Cardiac fibroblast (primary cell): ENCODE measurements around the gene USP17L12.
"Not testable (repeated sequence)": the region's sequence is repeated elsewhere in the genome, so short reads cannot be mapped to it uniquely, and the experiment has no call there.

Source experiments
- DNase-seq, 2 donors: peaks; one replicate each; pipeline versions ENCODE4 v3.0.0 to v3.0.0-alpha.2; 2010; ENCODE audit warnings: low read depth in 2 of 2
- H3K4me3 ChIP-seq, 2 donors: replicated peaks in 1 of 2; 1 replicate in 1 of 2; 2 replicates in 1 of 2; pipeline ENCODE4 v1.5.1; 2011; ENCODE audit warnings: low read depth in 2 of 2, low read length in 2 of 2, mild to moderate bottlenecking in 2 of 2, moderate library complexity in 1 of 2

Gene USP17L12, protein sequence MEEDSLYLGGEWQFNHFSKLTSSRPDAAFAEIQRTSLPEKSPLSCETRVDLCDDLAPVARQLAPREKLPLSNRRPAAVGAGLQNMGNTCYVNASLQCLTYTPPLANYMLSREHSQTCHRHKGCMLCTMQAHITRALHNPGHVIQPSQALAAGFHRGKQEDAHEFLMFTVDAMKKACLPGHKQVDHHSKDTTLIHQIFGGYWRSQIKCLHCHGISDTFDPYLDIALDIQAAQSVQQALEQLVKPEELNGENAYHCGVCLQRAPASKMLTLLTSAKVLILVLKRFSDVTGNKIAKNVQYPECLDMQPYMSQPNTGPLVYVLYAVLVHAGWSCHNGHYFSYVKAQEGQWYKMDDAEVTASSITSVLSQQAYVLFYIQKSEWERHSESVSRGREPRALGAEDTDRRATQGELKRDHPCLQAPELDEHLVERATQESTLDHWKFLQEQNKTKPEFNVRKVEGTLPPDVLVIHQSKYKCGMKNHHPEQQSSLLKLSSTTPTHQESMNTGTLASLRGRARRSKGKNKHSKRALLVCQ

DNA sequence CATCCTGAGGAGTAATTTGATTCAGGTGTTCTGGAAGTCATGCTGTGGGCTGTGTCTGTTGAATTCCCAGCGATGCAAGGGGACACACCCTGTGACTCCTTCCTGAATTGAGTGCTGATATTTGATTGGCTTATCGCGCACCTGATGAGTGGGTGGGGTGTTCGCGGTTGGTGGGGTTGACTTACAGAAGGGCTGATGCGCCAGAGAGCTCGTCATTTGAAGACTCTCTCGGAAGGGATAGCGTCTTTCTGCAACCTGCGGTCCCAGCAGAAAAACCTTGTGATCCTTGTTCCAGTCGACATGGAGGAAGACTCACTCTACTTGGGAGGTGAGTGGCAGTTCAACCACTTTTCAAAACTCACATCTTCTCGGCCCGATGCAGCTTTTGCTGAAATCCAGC lies at the start of gene USP17L12:
Gene USP17L12, plus strand, starts transcription at position 301 of the 400 bp plus-strand sequence. Its CDS starts 0 bp downstream, at position 301.
- H3K4me3 ChIP-seq = not testable (repeated sequence)

DNA sequence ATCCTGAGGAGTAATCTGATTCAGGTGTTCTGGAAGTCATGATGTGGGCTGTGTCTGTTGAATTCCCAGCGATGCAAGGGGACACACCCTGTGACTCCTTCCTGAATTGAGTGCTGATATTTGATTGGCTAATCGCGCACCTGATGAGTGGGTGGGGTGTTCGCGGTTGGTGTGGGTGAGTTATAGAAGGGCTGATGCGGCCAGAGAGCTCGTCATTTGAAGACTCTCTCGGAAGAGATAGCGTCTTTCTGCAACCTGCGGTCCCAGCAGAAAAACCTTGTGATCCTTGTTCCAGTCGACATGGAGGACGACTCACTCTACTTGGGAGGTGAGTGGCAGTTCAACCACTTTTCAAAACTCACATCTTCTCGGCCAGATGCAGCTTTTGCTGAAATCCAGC lies 9.6 kb upstream of the USP17L12 start, which contains the start of gene USP17L10:
Gene USP17L10, plus strand, starts transcription at position 301 of the 400 bp plus-strand sequence. Its CDS starts 0 bp downstream, at position 301.
- H3K4me3 ChIP-seq, DNase-seq: not testable (repeated sequence)

More for the DNA sequence above, at the start of gene USP17L12:
- not testable (repeated sequence) for DNase-seq

DNA sequence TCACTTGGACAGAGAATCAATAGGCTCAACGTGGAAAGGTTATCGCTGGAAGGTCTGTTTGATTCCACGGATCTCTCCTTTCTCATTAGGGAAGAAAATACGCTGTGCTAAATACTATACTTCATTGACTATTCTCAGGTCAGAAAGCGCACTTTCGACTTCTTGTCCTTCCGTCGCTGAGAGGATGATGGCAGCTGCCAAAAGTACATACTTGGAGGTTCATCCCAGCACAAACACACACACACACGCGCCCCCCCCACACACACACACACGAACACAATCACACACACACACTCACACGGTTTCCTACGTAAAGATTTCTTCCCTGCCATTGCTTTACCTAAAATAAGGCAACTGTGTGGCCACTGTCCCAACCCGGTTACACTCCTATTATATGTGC lies 5.3 kb upstream of the USP17L12 start:
- DNase-seq, H3K4me3 ChIP-seq: not testable (repeated sequence)

DNA sequence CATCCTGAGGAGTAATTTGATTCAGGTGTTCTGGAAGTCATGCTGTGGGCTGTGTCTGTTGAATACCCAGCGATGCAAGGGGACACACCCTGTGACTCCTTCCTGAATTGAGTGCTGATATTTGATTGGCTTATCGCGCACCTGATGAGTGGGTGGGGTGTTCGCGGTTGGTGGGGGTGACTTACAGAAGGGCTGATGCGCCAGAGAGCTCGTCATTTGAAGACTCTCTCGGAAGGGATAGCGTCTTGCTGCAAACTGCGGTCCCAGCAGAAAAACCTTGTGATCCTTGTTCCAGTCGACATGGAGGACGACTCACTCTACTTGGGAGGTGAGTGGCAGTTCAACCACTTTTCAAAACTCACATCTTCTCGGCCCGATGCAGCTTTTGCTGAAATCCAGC lies 4.8 kb upstream of the USP17L12 start, which contains the start of gene USP17L11:
Gene USP17L11, plus strand, starts transcription at position 301 of the 400 bp plus-strand sequence. Its CDS starts 0 bp downstream, at position 301.
- not testable (repeated sequence) for DNase-seq, H3K4me3 ChIP-seq

DNA sequence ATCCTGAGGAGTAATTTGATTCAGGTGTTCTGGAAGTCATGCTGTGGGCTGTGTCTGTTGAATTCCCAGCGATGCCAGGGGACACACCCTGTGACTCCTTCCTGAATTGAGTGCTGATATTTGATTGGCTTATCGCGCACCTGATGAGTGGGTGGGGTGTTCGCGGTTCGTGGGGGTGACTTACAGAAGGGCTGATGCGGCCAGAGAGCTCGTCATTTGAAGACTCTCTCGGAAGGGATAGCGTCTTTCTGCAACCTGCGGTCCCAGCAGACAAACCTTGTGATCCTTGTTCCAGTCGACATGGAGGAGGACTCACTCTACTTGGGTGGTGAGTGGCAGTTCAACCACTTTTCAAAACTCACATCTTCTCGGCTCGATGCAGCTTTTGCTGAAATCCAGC lies 4.6 kb downstream of the USP17L12 start, which contains the start of gene USP17L13:
Gene USP17L13, plus strand, starts transcription at position 301 of the 400 bp plus-strand sequence. Its CDS starts 0 bp downstream, at position 301.
- DNase-seq, H3K4me3 ChIP-seq: not testable (repeated sequence)

DNA sequence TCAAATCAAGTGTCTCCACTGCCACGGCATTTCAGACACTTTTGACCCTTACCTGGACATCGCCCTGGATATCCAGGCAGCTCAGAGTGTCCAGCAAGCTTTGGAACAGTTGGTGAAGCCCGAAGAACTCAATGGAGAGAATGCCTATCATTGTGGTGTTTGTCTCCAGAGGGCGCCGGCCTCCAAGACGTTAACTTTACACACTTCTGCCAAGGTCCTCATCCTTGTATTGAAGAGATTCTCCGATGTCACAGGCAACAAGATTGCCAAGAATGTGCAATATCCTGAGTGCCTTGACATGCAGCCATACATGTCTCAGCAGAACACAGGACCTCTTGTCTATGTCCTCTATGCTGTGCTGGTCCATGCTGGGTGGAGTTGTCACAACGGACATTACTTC lies 10.3 kb downstream of the USP17L12 start:
- H3K4me3 ChIP-seq, DNase-seq: not testable (repeated sequence)

DNA sequence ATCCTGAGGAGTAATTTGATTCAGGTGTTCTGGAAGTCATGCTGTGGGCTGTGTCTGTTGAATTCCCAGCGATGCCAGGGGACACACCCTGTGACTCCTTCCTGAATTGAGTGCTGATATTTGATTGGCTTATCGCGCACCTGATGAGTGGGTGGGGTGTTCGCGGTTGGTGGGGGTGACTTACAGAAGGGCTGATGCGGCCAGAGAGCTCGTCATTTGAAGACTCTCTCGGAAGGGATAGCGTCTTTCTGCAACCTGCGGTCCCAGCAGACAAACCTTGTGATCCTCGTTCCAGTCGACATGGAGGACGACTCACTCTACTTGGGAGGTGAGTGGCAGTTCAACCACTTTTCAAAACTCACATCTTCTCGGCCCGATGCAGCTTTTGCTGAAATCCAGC lies 14.1 kb downstream of the USP17L12 start, which contains the start of gene USP17L15:
Gene USP17L15, plus strand, starts transcription at position 301 of the 400 bp plus-strand sequence. Its CDS starts 0 bp downstream, at position 301.
- DNase-seq, H3K4me3 ChIP-seq: not testable (repeated sequence)

DNA sequence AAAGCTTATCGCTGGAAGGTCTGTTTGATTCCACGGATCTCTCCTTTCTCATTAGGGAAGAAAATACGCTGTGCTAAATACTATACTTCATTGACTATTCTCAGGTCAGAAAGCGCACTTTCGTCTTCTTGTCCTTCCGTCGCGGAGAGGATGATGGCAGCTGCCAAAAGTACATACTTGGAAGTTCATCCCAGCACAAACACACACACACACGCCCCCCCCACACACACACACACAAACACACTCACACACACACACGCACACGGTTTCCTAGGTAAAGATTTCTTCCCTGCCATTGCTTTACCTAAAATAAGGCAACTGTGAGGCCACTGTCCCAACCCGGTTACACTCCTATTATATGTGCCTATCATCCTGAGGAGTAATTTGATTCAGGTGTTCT lies 18.5 kb downstream of the USP17L12 start:
- not testable (repeated sequence) for H3K4me3 ChIP-seq, DNase-seq

DNA sequence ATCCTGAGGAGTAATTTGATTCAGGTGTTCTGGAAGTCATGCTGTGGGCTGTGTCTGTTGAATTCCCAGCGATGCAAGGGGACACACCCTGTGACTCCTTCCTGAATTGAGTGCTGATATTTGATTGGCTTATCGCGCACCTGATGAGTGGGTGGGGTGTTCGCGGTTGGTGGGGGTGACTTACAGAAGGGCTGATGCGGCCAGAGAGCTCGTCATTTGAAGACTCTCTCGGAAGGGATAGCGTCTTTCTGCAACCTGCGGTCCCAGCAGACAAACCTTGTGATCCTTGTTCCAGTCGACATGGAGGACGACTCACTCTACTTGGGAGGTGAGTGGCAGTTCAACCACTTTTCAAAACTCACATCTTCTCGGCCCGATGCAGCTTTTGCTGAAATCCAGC lies 23.6 kb downstream of the USP17L12 start, which contains the start of gene USP17L17:
Gene USP17L17, plus strand, starts transcription at position 301 of the 400 bp plus-strand sequence. Its CDS starts 0 bp downstream, at position 301.
- H3K4me3 ChIP-seq, DNase-seq: not testable (repeated sequence)

DNA sequence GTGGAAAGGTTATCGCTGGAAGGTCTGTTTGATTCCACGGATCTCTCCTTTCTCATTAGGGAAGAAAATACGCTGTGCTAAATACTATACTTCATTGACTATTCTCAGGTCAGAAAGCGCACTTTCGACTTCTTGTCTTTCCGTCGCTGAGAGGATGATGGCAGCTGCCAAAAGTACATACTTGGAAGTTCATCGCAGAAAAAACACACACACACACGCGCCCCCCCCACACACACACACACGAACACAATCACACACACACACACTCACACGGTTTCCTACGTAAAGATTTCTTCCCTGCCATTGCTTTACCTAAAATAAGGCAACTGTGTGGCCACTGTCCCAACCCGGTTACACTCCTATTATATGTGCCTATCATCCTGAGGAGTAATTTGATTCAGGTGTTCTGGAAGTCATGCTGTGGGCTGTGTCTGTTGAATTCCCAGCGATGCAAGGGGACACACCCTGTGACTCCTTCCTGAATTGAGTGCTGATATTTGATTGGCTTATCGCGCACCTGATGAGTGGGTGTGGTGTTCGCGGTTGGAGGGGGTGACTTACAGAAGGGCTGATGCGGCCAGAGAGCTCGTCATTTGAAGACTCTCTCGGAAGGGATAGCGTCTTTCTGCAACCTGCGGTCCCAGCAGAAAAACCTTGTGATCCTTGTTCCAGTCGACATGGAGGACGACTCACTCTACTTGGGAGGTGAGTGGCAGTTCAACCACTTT lies 28.2 kb downstream of the USP17L12 start, which contains the start of gene USP17L18:
Gene USP17L18, plus strand, starts transcription at position 678 of the 728 bp plus-strand sequence. Its CDS starts 0 bp downstream, at position 678.
- H3K4me3 ChIP-seq, DNase-seq: not testable (repeated sequence)

DNA sequence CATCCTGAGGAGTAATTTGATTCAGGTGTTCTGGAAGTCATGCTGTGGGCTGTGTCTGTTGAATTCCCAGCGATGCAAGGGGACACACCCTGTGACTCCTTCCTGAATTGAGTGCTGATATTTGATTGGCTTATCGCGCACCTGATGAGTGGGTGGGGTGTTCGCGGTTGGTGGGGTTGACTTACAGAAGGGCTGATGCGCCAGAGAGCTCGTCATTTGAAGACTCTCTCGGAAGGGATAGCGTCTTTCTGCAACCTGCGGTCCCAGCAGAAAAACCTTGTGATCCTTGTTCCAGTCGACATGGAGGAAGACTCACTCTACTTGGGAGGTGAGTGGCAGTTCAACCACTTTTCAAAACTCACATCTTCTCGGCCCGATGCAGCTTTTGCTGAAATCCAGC lies 33.1 kb downstream of the USP17L12 start, which contains the start of gene USP17L19:
Gene USP17L19, plus strand, starts transcription at position 301 of the 400 bp plus-strand sequence. Its CDS starts 0 bp downstream, at position 301.
- not testable (repeated sequence) for DNase-seq, H3K4me3 ChIP-seq

DNA sequence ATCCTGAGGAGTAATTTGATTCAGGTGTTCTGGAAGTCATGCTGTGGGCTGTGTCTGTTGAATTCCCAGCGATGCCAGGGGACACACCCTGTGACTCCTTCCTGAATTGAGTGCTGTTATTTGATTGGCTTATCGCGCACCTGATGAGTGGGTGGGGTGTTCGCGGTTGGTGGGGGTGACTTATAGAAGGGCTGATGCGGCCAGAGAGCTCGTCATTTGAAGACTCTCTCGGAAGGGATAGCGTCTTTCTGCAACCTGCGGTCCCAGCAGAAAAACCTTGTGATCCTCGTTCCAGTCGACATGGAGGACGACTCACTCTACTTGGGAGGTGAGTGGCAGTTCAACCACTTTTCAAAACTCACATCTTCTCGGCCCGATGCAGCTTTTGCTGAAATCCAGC lies 37.9 kb downstream of the USP17L12 start, which contains the start of gene USP17L20:
Gene USP17L20, plus strand, starts transcription at position 301 of the 400 bp plus-strand sequence. Its CDS starts 0 bp downstream, at position 301.
- DNase-seq, H3K4me3 ChIP-seq: not testable (repeated sequence)

DNA sequence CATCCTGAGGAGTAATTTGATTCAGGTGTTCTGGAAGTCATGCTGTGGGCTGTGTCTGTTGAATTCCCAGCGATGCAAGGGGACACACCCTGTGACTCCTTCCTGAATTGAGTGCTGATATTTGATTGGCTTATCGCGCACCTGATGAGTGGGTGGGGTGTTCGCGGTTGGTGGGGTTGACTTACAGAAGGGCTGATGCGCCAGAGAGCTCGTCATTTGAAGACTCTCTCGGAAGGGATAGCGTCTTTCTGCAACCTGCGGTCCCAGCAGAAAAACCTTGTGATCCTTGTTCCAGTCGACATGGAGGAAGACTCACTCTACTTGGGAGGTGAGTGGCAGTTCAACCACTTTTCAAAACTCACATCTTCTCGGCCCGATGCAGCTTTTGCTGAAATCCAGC lies 42.6 kb downstream of the USP17L12 start, which contains the start of gene USP17L21:
Gene USP17L21, plus strand, starts transcription at position 301 of the 400 bp plus-strand sequence. Its CDS starts 0 bp downstream, at position 301.
- DNase-seq = not testable (repeated sequence)

DNA sequence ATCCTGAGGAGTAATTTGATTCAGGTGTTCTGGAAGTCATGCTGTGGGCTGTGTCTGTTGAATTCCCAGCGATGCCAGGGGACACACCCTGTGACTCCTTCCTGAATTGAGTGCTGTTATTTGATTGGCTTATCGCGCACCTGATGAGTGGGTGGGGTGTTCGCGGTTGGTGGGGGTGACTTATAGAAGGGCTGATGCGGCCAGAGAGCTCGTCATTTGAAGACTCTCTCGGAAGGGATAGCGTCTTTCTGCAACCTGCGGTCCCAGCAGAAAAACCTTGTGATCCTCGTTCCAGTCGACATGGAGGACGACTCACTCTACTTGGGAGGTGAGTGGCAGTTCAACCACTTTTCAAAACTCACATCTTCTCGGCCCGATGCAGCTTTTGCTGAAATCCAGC lies 47.4 kb downstream of the USP17L12 start, which contains the start of gene USP17L22:
Gene USP17L22, plus strand, starts transcription at position 301 of the 400 bp plus-strand sequence. Its CDS starts 0 bp downstream, at position 301.
- not testable (repeated sequence) for DNase-seq, H3K4me3 ChIP-seq

More for the DNA sequence above, 42.6 kb downstream of the USP17L12 start, which contains the start of gene USP17L21:
- H3K4me3 ChIP-seq = not testable (repeated sequence)
